HG03060 (cell line): ENCODE data around the gene GAS6.
"Not testable (repeated sequence)": the region's sequence is repeated elsewhere in the genome, so short reads cannot be mapped to it uniquely, and the experiment has no call there.

ENCODE experiments used
- ATAC-seq: cut with Tn5 transposase; IDR thresholded peaks from one replicate; pipeline ENCODE4 v1.9.1; 2021; ENCODE audit warnings: low read depth, moderate number of reproducible peaks; ENCODE audit not compliant: unreplicated experiment

The GAS6 gene

DNA sequence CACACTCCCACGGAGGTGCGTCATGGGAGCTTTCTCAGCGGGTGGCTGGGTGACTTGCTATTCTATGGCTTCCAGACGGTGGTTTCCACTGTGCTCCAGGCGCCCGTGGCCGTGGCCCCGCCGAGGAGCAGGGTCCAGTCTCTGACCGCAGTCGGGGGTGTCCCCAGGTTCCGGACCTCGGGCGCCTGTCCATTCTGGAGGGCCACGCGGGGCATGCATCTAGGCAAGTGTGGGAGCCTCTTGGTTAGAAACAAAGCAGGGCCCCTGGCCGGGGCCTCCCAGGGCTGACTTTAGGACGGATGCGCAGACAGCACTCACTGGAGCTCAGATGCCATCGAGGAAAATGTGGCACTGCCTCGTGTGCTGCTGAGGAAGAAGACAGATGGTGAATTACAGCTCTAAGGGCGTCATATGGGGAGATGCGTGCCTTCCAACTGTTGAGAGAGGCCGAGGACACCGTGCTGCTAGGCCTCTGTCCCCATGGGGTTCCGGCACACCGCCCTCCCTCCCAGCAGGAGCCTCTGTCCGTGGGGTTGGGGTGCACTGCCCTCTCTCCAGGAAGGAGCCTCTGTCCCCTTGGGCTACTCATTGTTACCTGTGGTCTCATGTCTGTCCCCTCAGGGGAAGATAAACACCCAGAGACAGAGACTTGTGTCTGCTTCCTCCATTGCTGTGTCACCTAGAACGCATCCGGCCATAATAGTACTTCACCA is 66.8 kb downstream of the GAS6 start:
- no peak for ATAC-seq

DNA sequence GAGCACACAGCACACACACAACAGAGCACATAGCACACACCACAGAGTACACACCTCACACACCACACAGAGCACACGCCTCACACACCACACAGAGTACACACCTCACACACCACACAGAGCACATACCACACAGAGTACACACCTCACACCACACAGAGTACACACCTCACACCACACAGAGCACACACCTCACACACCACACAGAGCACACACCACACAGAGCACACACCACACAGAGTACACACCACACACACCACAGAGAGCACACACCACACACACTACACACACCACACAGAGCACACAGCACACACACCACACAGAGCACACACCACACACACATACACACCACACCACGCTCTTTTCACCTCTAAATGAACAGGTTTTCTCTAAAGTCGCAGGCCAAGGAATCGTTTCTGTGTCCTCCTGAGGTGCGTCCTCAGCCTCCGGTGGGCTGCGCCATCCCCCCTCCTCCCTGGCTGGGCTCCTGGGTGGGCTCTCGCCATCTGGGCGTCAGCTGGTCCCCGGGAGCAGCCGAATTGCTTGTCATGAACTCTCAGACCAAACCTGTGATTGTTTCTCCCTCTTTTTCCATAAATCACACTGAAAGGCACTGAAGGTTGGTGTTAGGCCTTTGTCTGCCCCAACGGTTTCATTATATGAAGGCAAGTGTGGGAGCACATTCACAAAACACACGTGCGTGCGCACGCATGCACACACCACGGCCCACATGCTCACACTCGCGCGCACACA is 67.5 kb downstream of the GAS6 start:
- ATAC-seq, result no peak

- ATAC-seq, result not testable (repeated sequence)
These were observed 68.5 kb downstream of the GAS6 start for GRCh38 chr13:113795362-113795761.

GRCh38 chr13:113794764-113795173 is 69.1 kb downstream of the GAS6 start:
- ATAC-seq, result no peak

- ATAC-seq, result no peak
These were observed 69.8 kb downstream of the GAS6 start for GRCh38 chr13:113794086-113794485.

DNA sequence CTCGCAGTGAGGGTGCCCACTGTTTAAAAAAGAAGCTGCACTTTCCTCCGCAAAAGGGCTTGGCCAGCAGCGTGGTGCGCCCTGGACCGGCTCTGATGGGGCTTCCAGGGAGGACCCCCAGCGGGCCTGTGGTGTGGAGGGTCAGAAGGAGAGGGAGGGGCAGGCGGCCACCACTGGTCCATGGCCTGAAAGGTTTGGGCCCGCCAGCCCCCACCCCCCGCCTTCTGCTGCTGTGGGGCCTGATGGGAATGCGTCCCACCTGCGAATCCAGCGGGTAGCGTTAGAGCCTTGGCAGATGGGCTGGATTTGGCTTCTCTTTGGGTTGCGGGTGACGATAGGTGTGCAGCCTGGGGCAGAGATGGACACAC is 70.2 kb downstream of the GAS6 start:
- no peak for ATAC-seq

- ATAC-seq, result no peak
These were observed 70.8 kb downstream of the GAS6 start for GRCh38 chr13:113792886-113793717.

DNA sequence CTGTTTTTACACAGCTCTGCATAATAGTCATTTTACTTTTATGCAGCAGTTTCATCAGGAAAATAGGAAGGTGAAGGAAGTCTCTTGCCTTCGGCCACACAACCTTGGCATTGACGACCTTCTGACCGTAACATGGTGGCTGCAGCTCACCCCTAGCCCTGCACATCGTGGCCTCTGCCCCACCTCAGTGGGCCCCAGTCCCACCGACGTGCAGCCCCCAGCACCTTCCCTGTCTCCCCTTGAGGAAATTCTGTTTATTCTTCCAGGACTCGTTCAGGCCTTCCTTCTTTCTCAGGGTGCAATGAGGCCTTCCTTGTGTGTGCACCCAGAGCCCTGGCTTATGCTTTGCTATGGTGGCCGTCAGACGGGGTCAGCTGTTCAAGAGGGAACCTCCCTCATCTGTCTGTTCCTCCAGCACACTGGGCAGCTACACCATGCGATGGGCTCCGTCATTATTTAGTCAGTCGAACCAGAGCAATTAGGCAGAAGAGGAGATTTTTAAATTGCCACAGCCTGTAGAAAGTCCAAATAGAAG is 71.6 kb downstream of the GAS6 start:
- no peak for ATAC-seq

DNA sequence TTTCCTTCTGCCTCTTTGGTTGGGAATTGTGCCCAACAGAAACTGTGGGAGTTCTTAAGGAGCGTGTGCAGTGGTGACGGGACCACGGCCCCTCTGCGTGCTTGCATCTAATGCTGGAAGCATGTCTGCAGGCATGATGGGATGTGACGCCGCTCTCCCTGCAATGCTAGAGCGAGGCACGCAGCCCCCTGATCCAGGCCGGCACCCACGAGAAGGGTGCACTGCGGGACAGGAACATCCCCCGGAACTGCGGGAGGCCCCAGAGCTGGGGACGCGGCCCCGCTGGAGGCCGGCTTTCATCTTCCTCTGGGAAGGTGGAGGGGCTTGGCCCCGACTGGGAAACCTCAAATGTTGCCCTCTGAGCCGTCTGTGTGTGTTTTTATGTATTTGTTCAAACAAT is 72.1 kb downstream of the GAS6 start:
- no peak for ATAC-seq

GRCh38 chr13:113791226-113791625 is 72.7 kb downstream of the GAS6 start:
- no peak for ATAC-seq

DNA sequence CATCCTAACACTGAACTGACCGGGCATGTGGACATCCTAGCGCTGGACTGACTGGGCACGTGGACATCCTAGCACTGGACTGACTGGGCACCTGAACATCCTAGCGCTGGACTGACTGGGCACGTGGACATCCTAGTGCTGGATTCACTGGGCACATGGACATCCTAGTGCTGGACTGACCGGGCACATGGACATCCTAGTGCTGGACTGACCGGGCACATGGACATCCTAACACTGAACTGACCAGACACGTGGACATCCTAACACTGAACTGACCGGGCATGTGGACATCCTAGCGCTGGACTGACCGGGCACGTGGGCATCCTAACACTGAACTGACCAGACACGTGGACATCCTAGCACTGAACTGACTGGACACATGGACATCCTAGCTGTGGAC is 73.9 kb downstream of the GAS6 start:
- ATAC-seq, result not testable (repeated sequence)

GRCh38 chr13:113789167-113789566 is 74.7 kb downstream of the GAS6 start:
- ATAC-seq, result no peak

GRCh38 chr13:113788413-113789135 is 75.3 kb downstream of the GAS6 start:
- ATAC-seq, result no peak

- no peak for ATAC-seq
These were observed 76.2 kb downstream of the GAS6 start for GRCh38 chr13:113787694-113788093.

DNA sequence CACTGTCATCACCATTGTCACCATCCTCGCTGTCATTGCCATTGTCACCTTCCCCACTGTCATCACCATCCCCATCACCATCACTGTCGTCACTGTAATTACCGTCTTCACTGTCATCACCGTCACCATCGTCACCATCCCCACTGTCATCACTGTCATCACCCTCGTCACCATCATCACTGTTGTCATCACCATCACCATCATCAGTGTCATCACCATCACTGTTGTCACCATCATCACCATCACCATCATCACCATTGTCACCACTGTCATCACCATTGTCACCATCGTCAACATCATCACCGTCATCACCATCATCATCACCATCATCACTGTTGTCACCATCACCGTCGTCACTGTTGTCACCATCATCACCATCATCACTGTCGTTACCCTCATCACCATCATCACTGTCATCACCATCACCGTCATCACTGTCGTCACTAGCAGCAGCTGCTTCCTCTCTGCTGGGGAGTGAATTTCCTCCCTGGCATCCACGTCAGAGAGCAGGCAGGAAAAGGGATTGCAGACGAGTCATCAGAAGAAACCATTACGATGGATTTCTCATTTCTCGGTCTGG is 77.5 kb downstream of the GAS6 start:
- no peak for ATAC-seq

DNA sequence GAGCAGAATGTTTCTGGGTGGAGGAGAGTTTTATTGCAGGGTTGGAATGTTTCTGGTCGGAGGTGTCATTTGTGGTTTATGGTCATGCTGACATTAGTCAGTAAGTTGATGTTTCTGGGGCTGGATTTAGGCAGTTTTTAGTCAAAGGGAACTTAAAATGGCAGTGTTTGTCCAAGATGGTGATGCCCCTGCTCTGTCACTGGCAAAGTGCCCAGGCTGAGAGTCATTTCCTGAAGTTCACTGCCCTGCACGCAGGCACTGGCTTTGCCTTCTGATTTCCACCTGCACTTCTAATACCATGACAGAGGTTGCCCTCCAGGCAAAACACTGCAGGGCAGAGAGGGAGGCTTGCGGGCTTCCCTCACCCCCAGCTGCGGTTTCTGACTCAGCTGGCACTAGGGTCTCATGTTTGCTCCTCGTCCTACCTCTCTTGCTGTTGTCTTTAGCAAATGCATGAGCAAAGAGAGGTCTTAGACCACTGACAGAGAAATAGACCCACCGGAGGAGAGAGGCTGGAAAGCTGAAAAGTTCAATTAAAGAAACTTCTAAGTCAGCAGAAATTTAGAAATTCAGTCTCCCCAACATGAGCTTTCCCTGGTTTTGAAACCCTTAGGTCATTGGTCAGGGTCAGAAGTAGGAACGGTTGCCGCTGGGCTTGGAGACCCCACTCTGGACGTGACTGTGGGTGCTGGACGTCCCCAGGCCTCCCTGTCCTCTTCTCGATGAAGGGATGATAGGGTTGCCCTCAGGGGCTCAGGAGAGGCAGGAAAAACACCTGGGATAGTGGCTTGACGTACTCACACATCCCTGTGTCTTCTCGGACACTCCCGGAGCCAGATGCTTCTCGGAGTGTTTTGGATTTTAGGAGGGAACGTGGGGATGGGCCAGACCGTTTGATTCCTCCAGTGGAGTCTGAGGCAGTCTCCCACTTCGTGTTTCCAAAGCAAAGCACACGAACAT is 78.5 kb downstream of the GAS6 start:
- no peak for ATAC-seq

DNA sequence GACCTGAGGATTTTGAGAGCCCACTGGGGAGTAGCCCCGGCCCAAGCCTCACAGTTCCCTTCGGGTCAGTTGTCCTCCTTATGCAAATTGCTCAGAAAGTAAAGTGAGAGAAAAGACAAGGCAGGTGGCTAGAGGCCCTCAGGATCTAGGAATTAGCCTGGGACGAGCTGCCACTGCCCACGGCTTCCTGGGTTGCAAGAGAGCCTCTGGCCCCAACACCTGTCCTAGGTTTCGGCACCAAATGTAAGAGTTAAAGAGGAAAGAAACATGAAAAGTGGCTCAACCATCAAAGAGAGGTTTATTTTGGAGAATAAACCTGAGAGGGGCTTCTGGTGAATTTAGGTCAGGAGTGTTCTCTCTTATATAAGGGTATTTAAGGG is 79.2 kb downstream of the GAS6 start:
- ATAC-seq, result no peak

- no peak for ATAC-seq
These were observed 79.8 kb downstream of the GAS6 start for GRCh38 chr13:113783966-113784644.
